T-cell (primary cell): Measurements from ENCODE around the gene CCDC124. TPM values are rescaled to one million over a fixed set of nuclear protein-coding genes. Genes with fewer than 3 reads are reported as not detected.

ENCODE experiments used
- ATAC-seq, 4 experiments: fragments of 200-7000 bp in 3 of 4; fragments of 150-1000 bp in 1 of 4; cut with Tn5 transposase; replicated peaks in 1 of 4; 1 replicate in 3 of 4; 2 replicates in 1 of 4; pipeline ENCODE4 v1.10.0; 2021; ENCODE audit warnings: moderate library complexity in 3 of 4, mild to moderate bottlenecking in 2 of 4, moderate number of reproducible peaks in 1 of 4
- CTCF ChIA-PET, 2 donors: fragments of 300-600 bp; sonication (Branson Sonifier 250); formaldehyde crosslinking; loops; one replicate each; lab custom pipeline; 2022; ENCODE audit warnings: antibody characterized with exemption in 2 of 2; lab: Charles Lee
- POLR2A ChIA-PET, 2 donors: fragments of 300-600 bp; sonication (Branson Sonifier 250); formaldehyde crosslinking; loops; one replicate each; lab custom pipeline; 2022; ENCODE audit warnings: antibody characterized with exemption in 2 of 2; lab: Charles Lee
- DNase-seq, 35 experiments: peaks; one replicate each; pipeline versions ENCODE4 v3.0.0 to v3.0.0-alpha.2; 2013 to 2023
- H3K27ac ChIP-seq: one replicate; pipeline ENCODE4 v1.5.1; 2013; ENCODE audit warnings: low read length
- H3K27me3 ChIP-seq, 2 experiments: replicated peaks in 1 of 2; 1 replicate in 1 of 2; 2 replicates in 1 of 2; pipeline versions ENCODE4 v1.6.1 to v1.7.0; 2013; ENCODE audit warnings: low read length in 1 of 2, mixed read lengths in 1 of 2; ENCODE audit not compliant: control insufficient read depth in 2 of 2, insufficient read depth in 2 of 2; ENCODE audit errors: extremely low read depth in 1 of 2
- H3K36me3 ChIP-seq, 2 donors: 1 replicate in 1 of 2; 2 replicates in 1 of 2; pipeline versions ENCODE4 v1.6.1 to v1.7.0; 2013; ENCODE audit warnings: low read length in 1 of 2; ENCODE audit not compliant: control insufficient read depth in 2 of 2, insufficient read depth in 1 of 2; ENCODE audit errors: extremely low read depth in 1 of 2
- H3K4me1 ChIP-seq, 2 experiments: 1 replicate in 1 of 2; 2 replicates in 1 of 2; pipeline versions ENCODE4 v1.6.1 to v1.7.0; 2013; ENCODE audit warnings: low read length in 2 of 2, mixed read lengths in 1 of 2; ENCODE audit not compliant: insufficient read depth in 2 of 2, control insufficient read depth in 1 of 2; ENCODE audit errors: extremely low read depth in 1 of 2
- H3K4me3 ChIP-seq, 2 donors: 1 replicate in 1 of 2; 2 replicates in 1 of 2; pipeline versions ENCODE4 v1.5.1 to v1.7.0; 2013; ENCODE audit warnings: mild to moderate bottlenecking in 2 of 2, low read length in 1 of 2, moderate library complexity in 1 of 2; ENCODE audit not compliant: control insufficient read depth in 1 of 2; ENCODE audit errors: extremely low read depth in 1 of 2
- H3K9me3 ChIP-seq: 2 replicates; pipeline ENCODE4 v1.7.0; 2013
- H3K27ac Mint-ChIP-seq, 2 donors: one replicate each; pipeline ENCODE4 v1.8.0; 2020 to 2021; ENCODE audit warnings: mild to moderate bottlenecking in 2 of 2, mixed read lengths in 2 of 2
- H3K27me3 Mint-ChIP-seq, 2 donors: one replicate each; pipeline ENCODE4 v1.8.0; 2021 to 2022; ENCODE audit warnings: mixed read lengths in 2 of 2
- H3K36me3 Mint-ChIP-seq: one replicate; pipeline ENCODE4 v1.8.0; 2021; ENCODE audit warnings: mixed read lengths
- H3K4me1 Mint-ChIP-seq, 3 donors: one replicate each; pipeline ENCODE4 v1.8.0; 2020 to 2022; ENCODE audit warnings: mixed read lengths in 3 of 3, mild to moderate bottlenecking in 1 of 3
- H3K4me3 Mint-ChIP-seq, 3 donors: one replicate each; pipeline ENCODE4 v1.8.0; 2020 to 2022; ENCODE audit warnings: mild to moderate bottlenecking in 3 of 3, mixed read lengths in 3 of 3, moderate library complexity in 3 of 3
- H3K9me3 Mint-ChIP-seq, 3 donors: one replicate each; pipeline ENCODE4 v1.8.0; 2020 to 2022; ENCODE audit warnings: mixed read lengths in 3 of 3
- WGBS: methylation state at CpG from one replicate; pipeline ENCODE4 v1.1.5; 2013; ENCODE audit warnings: missing lambda C conversion rate; ENCODE audit not compliant: insufficient coverage; 5-methylcytosine and 5-hydroxymethylcytosine counted together
- total RNA-seq, 35 experiments: library from RNA in 6 of 35; stranded (reverse) in 6 of 35; fragments of 120-200 nt in 1 of 35; gene quantifications; one replicate each; pipeline versions ENCODE4 v1.2.1 to v1.2.4 and lab custom pipeline; 2013 to 2026

Gene CCDC124
- total RNA-seq, 5 donors from 2014 or later (not counting 1 experiment from before 2014, with no cell fraction given): 24.8 to 51.1 (median 41.5) TPM

DNA sequence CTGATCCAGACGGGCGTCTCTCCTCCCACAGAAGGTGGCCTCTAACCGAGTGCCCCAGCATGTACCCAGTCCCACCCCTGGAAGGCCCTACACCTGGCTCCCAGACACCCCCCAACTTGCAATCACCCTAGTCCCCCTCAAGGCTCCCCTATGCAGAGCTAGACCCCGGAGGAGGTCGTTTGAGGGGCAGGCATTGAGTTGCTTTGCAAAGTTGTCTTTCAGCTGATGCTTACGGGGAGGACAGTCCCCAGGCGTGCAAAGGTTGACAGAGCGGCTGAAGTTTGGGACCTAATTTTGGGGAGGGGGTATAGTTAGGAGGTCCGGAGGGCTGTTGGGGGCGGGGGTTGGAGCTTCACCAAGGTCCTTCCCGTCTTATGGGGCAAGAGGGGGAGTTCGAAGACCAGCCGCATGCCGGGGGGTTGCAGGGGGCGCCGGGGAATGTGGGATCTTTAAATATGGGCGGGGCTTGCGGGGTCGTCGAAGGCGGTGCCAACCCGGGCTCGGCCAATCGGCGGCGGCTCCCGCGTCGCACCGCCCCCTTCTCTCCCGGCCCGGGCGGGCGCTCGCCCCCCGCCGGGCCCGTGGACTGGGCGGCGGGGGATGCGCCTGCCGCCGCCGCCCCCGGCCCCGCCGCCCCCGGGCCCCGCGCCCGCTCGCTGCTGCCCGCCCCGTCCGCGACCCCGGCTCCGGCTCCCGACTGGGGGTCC, 33.9 kb downstream of the CCDC124 start, which contains the start of gene KCNN1:
Gene KCNN1, plus strand, starts transcription at position 558 of the 707 bp plus-strand sequence. CDS start 6,782 bp downstream, outside the sequence.
- no peaks in the 10 kb centered on the region for H3K36me3 Mint-ChIP-seq
- H3K36me3 ChIP-seq: no peaks in the 10 kb centered on the region
- no peaks in the 10 kb centered on the region for H3K9me3 ChIP-seq
- ChIA-PET CTCF (interaction anchor here in 1 of 2 donors (0.6 kb wide), 1 partner anchor 1226 kb away, joined by 5 read pairs; no protein-coding TSS in a partner anchor), POLR2A (no interaction called here)
- H3K27ac Mint-ChIP-seq: no peak within 1 kb of the TSS
- peak within 1 kb of the TSS; percentile 58 to 70 (median 60) for H3K4me3 Mint-ChIP-seq
- peaks cover 6 to 17% (median 9%) of the 10 kb centered on the region in 3 donors for H3K4me1 Mint-ChIP-seq
- 8% methylated on average over 49 of the region's 59 CpGs for WGBS
- no peak within 1 kb of the TSS for H3K27ac ChIP-seq
- no peak within 1 kb of the TSS for H3K4me3 ChIP-seq
- ATAC-seq: peak in 1 of 4 experiments; percentile 72
- peaks cover 40 to 55% of the 10 kb centered on the region in 2 donors for H3K27me3 Mint-ChIP-seq
- no peaks in the 10 kb centered on the region for H3K9me3 Mint-ChIP-seq
- no peak for DNase-seq
- peaks cover 0 to 11% of the 10 kb centered on the region in 2 experiments for H3K4me1 ChIP-seq
- peaks cover 2 to 79% of the 10 kb centered on the region in 2 experiments for H3K27me3 ChIP-seq

DNA sequence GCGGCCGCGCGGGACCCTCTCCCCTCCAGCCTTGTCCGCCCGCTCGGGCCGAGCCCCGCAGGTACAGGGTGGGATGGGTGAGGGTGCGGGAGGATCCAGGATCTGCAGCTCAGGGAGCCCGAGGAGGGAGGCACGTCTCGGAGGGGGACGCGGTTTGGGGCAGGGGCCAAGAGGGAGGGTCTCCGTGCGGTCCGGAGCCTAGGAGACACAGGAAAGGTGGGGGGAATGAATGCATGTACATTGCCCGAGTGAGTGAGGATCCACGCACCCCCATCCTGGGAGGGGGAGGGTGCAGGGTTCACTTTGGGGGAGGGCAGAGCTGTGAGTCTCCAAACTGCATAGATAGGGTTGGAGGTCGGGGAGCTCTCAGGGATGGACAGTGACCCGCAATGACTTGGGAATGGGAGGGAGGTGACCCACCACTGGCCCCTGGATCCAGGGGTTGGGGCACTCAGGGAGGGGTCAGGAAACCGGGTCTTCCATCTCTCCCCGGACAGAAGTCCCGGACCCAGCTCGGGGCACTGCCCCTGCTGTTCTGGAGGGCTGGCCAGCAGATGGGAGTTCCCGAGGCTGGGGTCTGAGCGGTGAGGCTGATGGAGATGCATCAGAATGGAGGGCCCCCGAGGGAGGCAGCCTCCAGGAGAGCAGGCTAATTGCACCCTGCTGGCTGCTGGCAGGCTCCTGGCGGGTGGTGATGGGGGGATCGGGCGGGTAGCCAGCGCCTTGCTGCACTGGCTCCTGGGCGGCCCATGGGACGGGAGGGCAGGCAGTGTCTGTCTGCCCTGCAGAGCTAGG, 34.6 kb downstream of the CCDC124 start:
- H3K27me3 ChIP-seq: peaks cover 2 to 79% of the 10 kb centered on the region in 2 experiments
- ChIA-PET CTCF (interaction anchor here in 1 of 2 donors (0.6 kb wide), 1 partner anchor 11 kb away, joined by 3 read pairs; no protein-coding TSS in a partner anchor), POLR2A (no interaction called here)
- peaks cover 0 to 11% of the 10 kb centered on the region in 2 experiments for H3K4me1 ChIP-seq
- DNase-seq (no peak), ATAC-seq (peak in 1 of 4 experiments; percentile 21)
- Mint-ChIP-seq H3K27ac (no peak overlapping the region), H3K36me3 (no peaks in the 10 kb centered on the region), H3K4me1 (peaks cover 6 to 17% (median 9%) of the 10 kb centered on the region in 3 donors), H3K27me3 (peaks cover 40 to 53% of the 10 kb centered on the region in 2 donors), H3K9me3 (no peaks in the 10 kb centered on the region), H3K4me3 (peak overlapping the region; percentile 24 to 62 (median 31))
- no peak overlapping the region for H3K27ac ChIP-seq
- H3K4me3 ChIP-seq: no peak overlapping the region
- no peaks in the 10 kb centered on the region for H3K36me3 ChIP-seq
- WGBS: 23% methylated on average over 32 of the region's 35 CpGs
- no peaks in the 10 kb centered on the region for H3K9me3 ChIP-seq

DNA sequence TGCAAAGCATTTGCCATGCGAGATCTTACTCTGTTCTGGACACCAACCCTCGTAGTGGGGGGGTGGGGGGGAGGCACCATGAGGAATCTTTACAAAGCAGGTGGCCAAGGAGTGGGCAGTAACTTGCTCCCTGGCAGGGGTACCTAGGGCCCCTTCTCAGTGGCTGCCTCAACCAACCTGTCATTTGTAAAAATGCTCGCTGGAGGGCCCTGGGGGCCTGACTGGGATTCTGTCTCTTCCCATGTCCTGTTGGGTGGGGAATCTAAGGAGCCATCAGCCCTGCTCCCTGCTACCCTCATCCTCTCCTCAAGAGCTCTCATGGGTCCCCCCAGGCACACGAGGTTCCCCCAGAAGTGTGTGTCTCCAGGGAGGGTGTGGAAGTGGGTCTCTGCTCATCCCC, 35.5 kb downstream of the CCDC124 start:
- H3K36me3 Mint-ChIP-seq: no peaks in the 10 kb centered on the region
- peaks cover 6 to 17% (median 9%) of the 10 kb centered on the region in 3 donors for H3K4me1 Mint-ChIP-seq
- H3K9me3 Mint-ChIP-seq: no peaks in the 10 kb centered on the region
- DNase-seq: no peak
- Histone ChIP-seq H3K4me3 (no peak overlapping the region), H3K36me3 (no peaks in the 10 kb centered on the region), H3K9me3 (no peaks in the 10 kb centered on the region), H3K27ac (no peak overlapping the region), H3K27me3 (peaks cover 2 to 77% of the 10 kb centered on the region in 2 experiments), H3K4me1 (peaks cover 0 to 11% of the 10 kb centered on the region in 2 experiments)
- 80% methylated on average over 1 of the region's 4 CpGs for WGBS
- H3K4me3 Mint-ChIP-seq: no peak overlapping the region
- CTCF ChIA-PET: interaction anchor here (0.5 to 0.6 kb wide), 2 partner anchors 12 to 212 kb away, joined by 3 read pairs; no protein-coding TSS in a partner anchor
- H3K27ac Mint-ChIP-seq: no peak overlapping the region
- POLR2A ChIA-PET: no interaction called here
- peaks cover 43 to 53% of the 10 kb centered on the region in 2 donors for H3K27me3 Mint-ChIP-seq
- no peak for ATAC-seq

DNA sequence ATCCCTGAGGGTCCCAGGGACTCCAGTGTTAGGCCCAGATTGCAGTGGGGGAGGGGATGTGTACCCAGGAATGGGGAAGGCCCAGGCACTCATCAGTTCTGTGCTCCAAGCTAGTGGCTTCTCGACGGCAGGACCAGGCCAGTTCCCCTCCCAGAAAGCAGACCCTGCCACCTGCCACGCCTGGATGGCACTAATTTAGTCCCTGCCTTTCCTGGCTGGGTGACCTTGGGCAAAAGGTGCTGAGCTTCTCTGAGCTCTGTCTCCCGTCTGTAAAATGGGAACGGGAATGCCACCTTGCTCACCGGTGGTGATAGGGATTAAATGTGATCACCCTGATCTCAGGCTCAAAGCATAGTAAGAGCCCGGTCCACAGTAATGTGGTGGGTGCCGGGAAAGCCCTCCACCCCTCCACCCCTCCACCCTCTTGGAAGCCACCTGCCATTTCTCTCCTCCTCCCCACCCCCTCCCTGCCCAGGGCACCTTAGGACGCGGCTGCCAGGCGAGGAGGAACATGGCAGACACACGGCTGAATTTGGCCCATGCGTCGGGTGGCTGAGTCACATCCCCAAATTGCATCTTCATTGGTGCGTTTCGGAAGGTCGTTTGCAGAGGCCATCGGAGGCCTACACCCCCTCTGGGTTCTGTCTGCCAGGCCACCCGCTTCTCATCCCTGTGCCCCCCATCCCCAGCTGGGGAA, 36.4 kb downstream of the CCDC124 start:
- Histone ChIP-seq H3K9me3 (no peaks in the 10 kb centered on the region), H3K27ac (no peak overlapping the region), H3K4me1 (peaks cover 0 to 11% of the 10 kb centered on the region in 2 experiments), H3K36me3 (no peaks in the 10 kb centered on the region), H3K27me3 (peaks cover 2 to 73% of the 10 kb centered on the region in 2 experiments), H3K4me3 (no peak overlapping the region)
- no peaks in the 10 kb centered on the region for H3K36me3 Mint-ChIP-seq
- no peak for ATAC-seq
- H3K9me3 Mint-ChIP-seq: no peaks in the 10 kb centered on the region
- no peak for DNase-seq
- H3K27ac Mint-ChIP-seq: no peak overlapping the region
- POLR2A ChIA-PET: no interaction called here
- H3K27me3 Mint-ChIP-seq: peaks cover 38 to 44% of the 10 kb centered on the region in 2 donors
- CTCF ChIA-PET: no interaction called here
- H3K4me3 Mint-ChIP-seq: no peak overlapping the region
- peaks cover 6 to 17% (median 9%) of the 10 kb centered on the region in 3 donors for H3K4me1 Mint-ChIP-seq
- 88% methylated on average over 13 of the region's 19 CpGs for WGBS

DNA sequence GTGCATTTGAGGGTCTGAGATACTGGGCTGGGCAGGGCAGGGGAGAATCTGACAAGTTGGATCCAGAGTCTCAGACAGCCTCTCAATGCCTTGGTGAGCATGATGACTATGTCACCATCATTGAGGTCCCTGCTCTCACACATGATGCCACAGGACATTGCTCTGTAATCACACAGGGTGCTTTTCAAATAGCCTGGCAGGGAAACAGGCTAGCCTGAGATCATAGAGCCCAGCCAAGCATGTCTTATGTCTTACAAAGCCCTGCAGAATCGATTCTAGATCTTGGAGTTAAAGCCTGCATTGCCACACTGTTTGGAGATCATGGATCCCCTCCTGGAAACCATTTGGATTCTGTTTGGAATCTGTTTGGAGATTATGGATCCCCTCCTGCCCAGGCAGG, 39.4 kb downstream of the CCDC124 start:
- ChIA-PET POLR2A (interaction anchor here in 1 of 2 donors (0.6 kb wide), 1 partner anchor 23 kb away, joined by 7 read pairs; no protein-coding TSS in a partner anchor), CTCF (no interaction called here)
- peaks cover 2 to 52% of the 10 kb centered on the region in 2 experiments for H3K27me3 ChIP-seq
- no peak overlapping the region for H3K4me3 Mint-ChIP-seq
- peaks cover 13 to 19% of the 10 kb centered on the region in 2 donors for H3K27me3 Mint-ChIP-seq
- peaks cover 0 to 5% of the 10 kb centered on the region in 2 experiments for H3K4me1 ChIP-seq
- H3K4me3 ChIP-seq: no peak overlapping the region
- H3K9me3 ChIP-seq: no peaks in the 10 kb centered on the region
- no peaks in the 10 kb centered on the region for H3K36me3 ChIP-seq
- H3K27ac ChIP-seq: no peak overlapping the region
- no peaks in the 10 kb centered on the region for H3K9me3 Mint-ChIP-seq
- no peak overlapping the region for H3K27ac Mint-ChIP-seq
- H3K36me3 Mint-ChIP-seq: no peaks in the 10 kb centered on the region
- peaks cover 2 to 10% (median 3%) of the 10 kb centered on the region in 3 donors for H3K4me1 Mint-ChIP-seq
- whole genome bisulfite sequencing: 40% methylated on average over 1 of the region's 1 CpG
- no peak for ATAC-seq
- DNase-seq: no peak
